ENCODE measurements around the gene CASKIN2.

CASKIN2 gene

DNA sequence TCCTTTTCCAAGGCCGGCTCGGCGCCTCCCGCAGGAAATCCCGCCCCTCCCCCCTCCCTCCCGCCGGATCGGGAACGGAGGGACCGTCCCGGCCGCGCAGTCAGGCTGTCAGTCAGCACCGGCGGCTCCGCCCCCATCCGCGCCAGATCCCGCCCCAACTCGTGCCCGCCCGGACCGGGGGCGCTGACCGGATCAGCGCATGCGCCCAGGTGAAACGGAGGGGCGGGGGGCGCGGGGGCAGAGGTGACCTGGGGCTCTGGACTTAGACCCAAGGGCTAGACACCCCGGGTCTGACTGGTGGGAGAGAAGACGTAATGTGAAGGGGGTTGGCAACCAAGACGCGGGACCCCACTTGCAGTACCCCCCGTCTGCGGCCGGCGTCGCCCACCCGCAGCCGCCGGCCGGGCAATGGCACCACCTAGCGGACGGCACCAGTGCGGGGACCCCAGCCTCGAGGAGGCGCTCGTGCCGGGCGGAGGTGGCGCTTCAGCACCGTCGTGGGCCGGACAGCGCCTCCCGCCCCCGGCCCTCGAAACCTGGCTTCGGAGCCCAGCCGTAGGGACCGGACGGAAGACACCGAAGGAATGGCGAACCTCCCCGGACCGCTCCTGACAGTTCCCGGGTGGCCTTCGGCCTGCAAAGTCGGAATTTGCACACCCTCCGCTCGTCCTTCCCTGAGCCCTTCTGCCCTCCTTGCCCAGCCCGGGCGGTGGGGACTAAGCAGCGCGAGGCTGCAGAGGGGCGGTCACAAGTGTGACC lies at the start of gene CASKIN2:
Gene CASKIN2 (minus strand): TSS at position 42 of the 759 bp plus-strand sequence. CDS start 1,733 bp downstream, outside the sequence.
- DNase-seq (ENCODE audit: low spot score) = peak; percentile 100

GRCh38 chr17:75565066-75565465 lies 49.7 kb upstream of the CASKIN2 start:
- no peak for DNase-seq (ENCODE audit: low spot score)

GRCh38 chr17:75564195-75564594 lies 48.9 kb upstream of the CASKIN2 start:
- DNase-seq (ENCODE audit: low spot score) = no peak

- no peak for DNase-seq (ENCODE audit: low spot score)
Measured at GRCh38 chr17:75563063-75563758, 47.9 kb upstream of the CASKIN2 start.

DNA sequence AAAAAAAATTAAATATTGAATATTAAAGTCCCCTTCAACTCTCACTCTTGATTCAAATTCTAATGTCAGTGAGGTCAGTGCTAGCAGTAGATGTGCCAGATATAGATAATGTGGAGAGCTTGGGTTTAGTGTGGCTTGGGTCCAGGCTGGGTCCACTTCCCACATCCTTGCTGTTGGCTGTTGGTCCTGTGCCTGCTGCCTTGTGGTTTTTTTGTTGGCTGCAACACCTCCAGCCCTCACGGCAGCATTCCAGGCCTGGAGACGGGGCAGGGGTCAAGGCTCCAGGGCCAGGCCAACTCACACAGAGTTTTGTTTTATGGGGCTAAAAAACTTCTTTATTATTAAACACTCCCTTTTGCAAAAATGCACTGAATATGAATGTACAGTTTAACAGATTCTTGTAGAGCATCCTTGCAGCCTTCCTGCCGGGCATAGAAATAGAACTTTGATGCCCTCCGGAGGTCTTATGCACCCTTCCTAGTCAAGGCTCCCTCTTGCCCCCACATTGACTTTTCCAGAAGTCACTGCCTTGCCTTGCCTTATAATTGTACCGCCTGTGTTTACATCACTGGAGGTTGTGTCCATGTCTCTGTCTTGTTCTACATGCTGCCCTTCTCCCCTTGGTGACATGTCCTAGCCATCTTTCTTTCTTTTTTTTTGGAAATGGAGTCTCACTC lies 46.7 kb upstream of the CASKIN2 start:
- no peak for DNase-seq (ENCODE audit: low spot score)

- DNase-seq (ENCODE audit: low spot score) = no peak
Measured at GRCh38 chr17:75559958-75560533, 44.7 kb upstream of the CASKIN2 start.

DNA sequence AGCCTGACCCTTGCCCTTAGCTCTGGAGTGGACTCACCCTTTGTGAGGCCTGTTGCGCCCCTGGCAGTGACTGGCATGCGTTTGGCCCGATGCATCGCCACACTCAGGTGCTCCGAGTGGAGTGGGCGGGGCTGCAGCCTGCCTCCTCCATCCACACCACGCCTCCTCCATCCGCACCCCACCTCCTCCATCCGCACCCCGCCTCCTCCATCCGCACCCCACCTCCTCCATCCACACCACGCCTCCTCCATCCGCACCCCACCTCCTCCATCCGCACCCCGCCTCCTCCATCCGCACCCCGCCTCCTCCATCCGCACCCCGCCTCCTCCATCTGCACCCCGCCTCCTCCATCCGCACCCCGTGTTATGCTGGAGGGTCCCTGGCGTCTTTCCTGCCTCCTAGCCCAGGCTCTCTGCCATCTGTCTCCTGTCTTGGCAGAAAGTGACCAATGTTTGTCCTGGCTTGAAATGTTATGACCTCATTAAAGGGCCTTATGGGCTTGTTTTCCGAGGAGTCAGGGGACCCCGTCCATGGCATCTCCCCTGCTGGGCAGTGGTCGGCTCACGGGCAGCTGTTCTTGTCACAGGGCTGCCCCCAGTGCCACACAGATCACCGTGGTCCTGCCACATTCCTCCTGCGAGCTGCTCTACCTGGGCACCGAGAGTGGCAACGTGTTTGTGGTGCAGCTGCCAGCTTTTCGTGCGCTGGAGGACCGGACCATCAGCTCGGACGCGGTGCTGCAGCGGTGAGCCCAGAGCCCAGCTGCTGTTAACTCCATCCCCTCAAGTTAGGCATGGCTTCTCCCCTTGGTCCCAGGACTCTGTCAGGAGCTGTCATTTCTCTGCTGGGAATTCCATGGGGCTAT lies 43.6 kb upstream of the CASKIN2 start:
- no peak for DNase-seq (ENCODE audit: low spot score)

DNA sequence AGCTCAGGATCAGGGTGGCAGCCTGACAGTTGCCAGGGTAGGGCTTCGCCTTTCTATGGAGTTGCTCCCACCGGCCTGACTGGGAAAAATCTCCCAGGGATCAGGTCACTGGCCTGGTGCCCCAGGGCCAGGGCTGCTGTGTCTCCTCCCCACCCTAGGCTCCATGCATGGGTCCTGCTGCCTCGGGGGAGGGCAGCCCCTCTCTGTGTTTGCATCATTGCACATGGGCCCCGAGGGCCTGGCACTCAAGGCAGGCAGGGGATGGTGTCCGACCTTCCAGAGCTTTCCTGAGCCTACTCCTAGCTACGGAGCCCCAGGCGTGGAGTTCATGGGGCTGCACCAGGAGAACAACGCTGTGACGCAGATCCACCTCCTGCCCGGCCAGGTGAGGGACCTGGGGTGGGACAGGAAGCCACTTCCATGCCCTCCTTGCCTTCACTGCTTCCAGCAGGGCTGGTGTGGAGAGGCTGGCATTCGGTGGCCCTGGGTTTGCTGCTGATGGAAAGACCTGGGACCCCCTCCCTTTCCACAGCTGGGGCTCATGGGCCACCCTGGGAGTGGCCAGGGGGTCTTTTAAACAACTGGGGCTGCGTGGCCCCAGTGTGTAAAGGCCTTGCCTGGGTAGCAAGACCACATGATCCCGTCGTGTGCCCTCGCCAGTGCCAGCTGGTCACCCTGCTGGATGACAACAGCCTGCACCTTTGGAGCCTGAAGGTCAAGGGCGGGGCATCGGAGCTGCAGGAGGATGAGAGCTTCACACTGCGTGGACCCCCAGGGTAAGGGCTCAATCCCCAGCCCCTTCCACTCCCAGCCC lies 42.7 kb upstream of the CASKIN2 start:
- no peak for DNase-seq (ENCODE audit: low spot score)

- DNase-seq (ENCODE audit: low spot score) = peak; percentile 63
Measured at GRCh38 chr17:75557075-75557851, 41.9 kb upstream of the CASKIN2 start.

DNA sequence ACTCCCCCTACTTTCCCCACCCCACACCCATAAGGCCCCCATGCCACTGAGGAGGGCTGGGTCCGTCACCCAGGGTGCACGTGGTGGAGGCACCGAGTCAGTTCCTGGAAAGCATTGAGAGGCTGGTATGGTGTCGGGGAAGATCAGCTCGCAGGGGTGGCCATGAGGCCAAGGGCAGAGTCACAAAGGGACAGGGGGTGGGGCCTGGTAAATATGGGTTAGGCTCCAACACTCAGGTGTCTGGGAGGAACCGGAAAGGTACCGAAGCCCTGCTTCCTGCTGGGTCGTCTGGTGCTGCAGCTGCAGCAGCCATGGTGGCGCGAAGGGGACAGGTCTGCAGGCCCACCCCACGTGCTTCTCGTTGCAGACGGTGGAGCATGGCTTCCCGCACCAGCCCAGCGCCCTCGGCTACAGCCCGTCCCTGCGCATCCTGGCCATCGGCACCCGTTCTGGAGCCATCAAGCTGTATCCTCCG lies 40.4 kb upstream of the CASKIN2 start:
- DNase-seq (ENCODE audit: low spot score) = no peak

- no peak for DNase-seq (ENCODE audit: low spot score)
Measured at GRCh38 chr17:75553295-75554110, 38.2 kb upstream of the CASKIN2 start.

DNA sequence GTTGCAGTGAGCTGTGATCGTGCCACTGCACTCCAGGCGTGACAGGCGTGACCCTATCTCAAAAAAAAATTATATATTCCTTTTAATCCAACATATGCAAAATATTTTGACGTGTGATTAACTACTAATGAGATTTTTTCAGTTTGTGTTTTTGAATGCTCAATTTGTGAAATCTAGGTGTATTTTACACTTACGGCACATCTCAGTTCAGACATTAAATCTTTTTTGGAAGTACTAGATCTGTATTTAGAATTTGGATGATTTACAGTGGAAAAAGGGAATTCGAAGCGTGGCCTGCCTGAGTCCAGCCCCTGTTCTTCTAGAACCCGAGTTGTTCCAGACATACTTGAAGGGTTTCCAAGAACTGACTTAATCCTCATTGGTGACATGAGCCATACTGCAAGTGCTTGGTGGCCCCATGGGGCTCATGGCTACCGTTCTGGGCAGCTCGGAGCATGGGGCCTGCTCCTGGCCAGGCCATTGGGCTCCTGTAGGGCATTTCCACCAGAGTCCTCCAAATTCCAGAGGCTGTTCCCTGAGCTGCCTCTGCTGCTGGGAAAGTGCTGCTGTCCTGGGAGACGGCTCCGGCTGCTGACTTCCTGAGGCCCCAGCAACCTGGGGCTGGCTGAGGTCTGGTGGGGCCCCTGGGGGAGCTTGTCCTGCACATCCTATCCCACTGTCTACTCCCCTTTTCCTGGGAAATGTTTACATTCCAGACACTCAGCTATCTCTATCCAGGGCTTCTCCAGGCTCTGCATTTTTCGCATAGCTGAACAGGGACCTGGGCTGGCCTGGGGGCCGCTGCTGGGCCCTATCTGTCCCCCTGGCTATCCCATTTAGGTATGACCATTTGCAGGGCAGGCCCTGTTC lies 37.3 kb upstream of the CASKIN2 start:
- DNase-seq (ENCODE audit: low spot score) = peak; percentile 72

GRCh38 chr17:75551266-75551665 lies 35.9 kb upstream of the CASKIN2 start:
- no peak for DNase-seq (ENCODE audit: low spot score)

GRCh38 chr17:75550139-75550465 lies 34.8 kb upstream of the CASKIN2 start:
- DNase-seq (ENCODE audit: low spot score) = no peak

- DNase-seq (ENCODE audit: low spot score) = no peak
Measured at GRCh38 chr17:75549246-75550138, 34.2 kb upstream of the CASKIN2 start.

DNA sequence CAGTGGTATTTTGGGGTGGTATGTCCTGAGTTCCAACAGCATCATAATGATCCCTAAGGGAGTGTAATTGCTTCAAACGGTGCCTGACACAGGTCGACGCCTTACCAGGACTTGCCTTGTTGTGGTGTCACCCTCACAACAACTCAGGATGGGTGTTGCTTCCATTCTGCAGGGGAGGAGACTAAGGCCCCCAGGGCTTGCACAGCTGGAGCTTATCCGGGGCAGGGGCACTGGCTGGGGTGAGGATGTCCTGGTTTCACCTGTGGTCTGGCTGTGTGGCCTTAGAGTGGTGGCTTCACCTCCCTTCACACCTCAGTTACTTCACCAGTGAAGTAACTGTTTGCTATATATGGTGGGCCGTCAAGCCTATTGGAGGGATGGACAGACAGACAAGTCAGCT lies 33.5 kb upstream of the CASKIN2 start:
- no peak for DNase-seq (ENCODE audit: low spot score)

GRCh38 chr17:75547091-75547490 lies 31.8 kb upstream of the CASKIN2 start:
- DNase-seq (ENCODE audit: low spot score) = no peak

All from hepatic stellate cell (primary cell).